Left kidney (tissue), 2 donors: ENCODE data around the gene YEATS4. TPM values are rescaled to one million over a fixed set of nuclear protein-coding genes. Genes with fewer than 3 reads are reported as not detected.

ENCODE experiments used
- DNase-seq: peaks from one replicate; pipeline ENCODE4 v3.0.0-alpha.2; 2013
- polyA plus RNA-seq: library from polyadenylated mRNA; unstranded; fragments of 120-200 nt; gene quantifications from one replicate; pipeline ENCODE4 v1.2.1, GENCODE V29; 2013; ENCODE audit not compliant: insufficient read length

Gene YEATS4
- polyA plus RNA-seq, 1 donor: 35.6 TPM

GRCh38 chr12:69431591-69432222 is 72.2 kb downstream of the YEATS4 start:
- DNase-seq: no peak

GRCh38 chr12:69433653-69434052 is 74.1 kb downstream of the YEATS4 start:
- DNase-seq: no peak

- no peak for DNase-seq
These were observed 76.1 kb downstream of the YEATS4 start for GRCh38 chr12:69435644-69436043.

- no peak for DNase-seq
These were observed 77.5 kb downstream of the YEATS4 start for GRCh38 chr12:69437073-69437472.

- DNase-seq: no peak
These were observed 79.0 kb downstream of the YEATS4 start for GRCh38 chr12:69438539-69438938.

- no peak for DNase-seq
These were observed 80.5 kb downstream of the YEATS4 start for GRCh38 chr12:69440016-69440415.

Other genes with a start within 250 kb of the YEATS4 start
- gene CPSF6, start 120.2 kb upstream of the YEATS4 start, polyA plus RNA-seq: 137 TPM
- gene LYZ, start 11.4 kb upstream of the YEATS4 start, polyA plus RNA-seq: 19.5 TPM
- gene FRS2, start 110.6 kb downstream of the YEATS4 start, polyA plus RNA-seq: 46.4 TPM
- gene CCT2, start 225.7 kb downstream of the YEATS4 start, polyA plus RNA-seq: 288 TPM